SK-N-DZ (cell line): ENCODE data around the gene RPL35A. TPM values are rescaled to one million over a fixed set of nuclear protein-coding genes. Genes with fewer than 3 reads are reported as not detected.
"Not testable (repeated sequence)": the region's sequence is repeated elsewhere in the genome, so short reads cannot be mapped to it uniquely, and the experiment has no call there.

ENCODE experiments used
- DNase-seq: peaks from one replicate; pipeline ENCODE4 v3.0.0-alpha.2; 2015; ENCODE audit warnings: low spot score
- polyA plus RNA-seq, 2 experiments: library from polyadenylated mRNA; depleted of rRNA; stranded (reverse); fragments of >200 nt; gene quantifications; 2 replicates each; pipeline ENCODE4 v1.2.3, GENCODE V29; 2014

Gene RPL35A
- polyA plus RNA-seq (2014; cell fraction: cytosol; rRNA removed), result 2,705 and 2,709 TPM in 2 replicates
- 1,561 and 1,953 TPM in 2 replicates for polyA plus RNA-seq (2014; cell fraction: nucleus; rRNA removed)

GRCh38 chr3:197949778-197950676, at the start of gene RPL35A:
RPL35A (plus strand) TSS chr3:197950190; CDS start chr3:197950968, 778 bp downstream.
- DNase-seq, result peak; percentile 97

GRCh38 chr3:197901626-197902025, 48.4 kb upstream of the RPL35A start:
- DNase-seq, result no peak

- DNase-seq, result peak; percentile 82
These were observed 43.8 kb upstream of the RPL35A start for GRCh38 chr3:197906023-197906849.

- DNase-seq, result no peak
These were observed 43.2 kb upstream of the RPL35A start for GRCh38 chr3:197906850-197907187.

- no peak for DNase-seq
These were observed 42.8 kb upstream of the RPL35A start for GRCh38 chr3:197907196-197907595.

- DNase-seq, result not testable (repeated sequence)
These were observed 41.4 kb upstream of the RPL35A start for GRCh38 chr3:197908550-197908949.

- DNase-seq, result no peak
These were observed 40.9 kb upstream of the RPL35A start for GRCh38 chr3:197908957-197909701.

GRCh38 chr3:197912741-197913476, 37.1 kb upstream of the RPL35A start:
- DNase-seq, result no peak

GRCh38 chr3:197913641-197914380, 36.2 kb upstream of the RPL35A start:
- DNase-seq, result no peak

- not testable (repeated sequence) for DNase-seq
These were observed 28.3 kb upstream of the RPL35A start for GRCh38 chr3:197921429-197922275.

GRCh38 chr3:197926418-197926817, 23.6 kb upstream of the RPL35A start:
- DNase-seq, result no peak

- not testable (repeated sequence) for DNase-seq
These were observed 22.4 kb upstream of the RPL35A start for GRCh38 chr3:197927578-197927977.

GRCh38 chr3:197936819-197937384, 13.1 kb upstream of the RPL35A start:
- DNase-seq, result no peak

GRCh38 chr3:197940745-197941384, 9.1 kb upstream of the RPL35A start:
- DNase-seq, result no peak

- peak; percentile 61 for DNase-seq
These were observed 6.9 kb upstream of the RPL35A start for GRCh38 chr3:197942956-197943556.

- DNase-seq, result no peak
These were observed 706 bp upstream of the RPL35A start for GRCh38 chr3:197949191-197949777.

GRCh38 chr3:197950677-197951061, 679 bp downstream of the RPL35A start:
- no peak for DNase-seq
